ENCODE results near the gene ZNRF1.
"Not testable (repeated sequence)": the region's sequence is repeated elsewhere in the genome, so short reads cannot be mapped to it uniquely, and the experiment has no call there.

ZNRF1 gene

DNA sequence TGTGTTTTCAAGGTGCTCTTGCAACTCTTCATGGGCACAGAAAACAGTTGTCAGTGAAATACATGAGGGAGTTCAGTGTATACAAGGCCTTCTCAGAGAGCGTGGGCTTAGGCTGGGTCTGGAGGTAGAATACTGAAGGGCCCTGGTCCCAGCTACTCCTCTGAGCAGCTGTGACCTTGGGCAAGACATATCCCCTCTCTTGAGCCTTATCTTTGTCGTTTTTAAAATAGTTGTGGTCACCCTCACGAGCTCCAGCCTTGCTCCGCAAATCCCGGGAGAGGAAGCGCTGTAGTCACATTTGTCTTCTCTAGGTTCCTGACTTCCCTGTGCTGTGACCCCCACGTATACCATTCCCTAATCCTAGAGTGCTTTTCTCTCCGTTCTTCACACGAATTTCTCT is 3.6 kb downstream of the ZNRF1 start:
- DNase-seq (ENCODE audit: low read depth) = no peak

DNA sequence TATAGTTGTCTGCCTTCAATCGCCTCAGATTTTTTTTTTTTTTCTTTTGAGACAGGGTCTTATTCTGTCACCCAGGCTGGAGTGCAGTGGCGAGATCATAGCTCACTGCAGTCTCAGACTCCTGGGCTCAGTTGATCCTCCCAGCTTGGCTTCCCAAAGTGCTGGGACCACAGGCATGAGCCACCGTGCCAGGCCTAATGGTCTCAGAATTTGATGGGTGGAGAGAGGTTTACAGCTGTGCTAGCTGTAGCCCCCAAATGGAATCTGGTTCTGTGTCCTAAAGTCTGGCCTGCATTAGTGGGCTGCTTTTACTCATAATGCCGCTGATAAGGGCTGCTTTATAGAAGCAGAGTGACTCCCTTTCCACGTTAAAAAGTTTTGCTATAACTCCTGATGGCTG is 5.1 kb downstream of the ZNRF1 start:
- no peak for DNase-seq (ENCODE audit: low read depth)

DNA sequence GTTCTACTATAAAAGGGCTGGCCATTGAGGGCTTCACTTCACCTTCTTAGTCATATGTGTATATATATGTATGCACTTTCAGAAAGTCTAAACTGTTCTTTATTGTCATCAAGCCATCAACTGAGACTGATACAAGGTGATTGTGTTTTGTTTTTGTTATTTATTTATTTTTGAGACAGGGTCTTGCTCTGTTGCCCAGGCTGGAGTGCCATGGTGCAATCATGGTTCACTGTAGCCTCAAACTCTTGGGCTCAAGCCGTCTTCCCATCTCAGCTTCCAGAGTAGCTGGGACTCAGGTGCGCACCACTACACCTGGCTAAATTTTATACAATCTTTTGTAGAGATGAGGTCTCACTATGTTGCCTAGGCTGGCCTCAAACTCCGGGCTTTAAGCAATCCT is 5.6 kb downstream of the ZNRF1 start:
- DNase-seq (ENCODE audit: low read depth) = no peak

GRCh38 chr16:75005697-75006096 is 6.9 kb downstream of the ZNRF1 start:
- DNase-seq (ENCODE audit: low read depth) = no peak

- DNase-seq (ENCODE audit: low read depth) = no peak
These were observed 8.6 kb downstream of the ZNRF1 start for GRCh38 chr16:75007443-75007842.

DNA sequence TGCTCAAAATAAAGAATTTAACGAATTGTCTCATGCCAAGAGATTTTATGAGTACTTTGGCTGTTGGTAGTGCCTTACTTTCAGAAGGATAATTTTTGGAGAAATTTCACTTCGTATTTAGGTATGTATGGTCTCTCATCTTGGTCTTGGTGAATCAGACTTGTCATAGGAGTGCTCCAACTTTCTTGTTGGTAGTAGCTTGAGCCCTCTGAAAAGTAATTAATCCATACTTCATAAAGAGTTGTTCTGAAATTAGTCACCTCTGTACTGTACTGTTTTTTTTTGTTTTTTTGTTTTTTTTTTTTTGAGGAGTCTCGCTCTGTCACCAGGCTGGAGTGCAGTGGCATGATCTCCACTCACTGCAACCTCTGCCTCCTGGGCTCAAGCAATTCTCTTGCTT is 11.6 kb downstream of the ZNRF1 start:
- DNase-seq (ENCODE audit: low read depth) = no peak

GRCh38 chr16:75011634-75012307 is 12.9 kb downstream of the ZNRF1 start:
- DNase-seq (ENCODE audit: low read depth) = no peak

DNA sequence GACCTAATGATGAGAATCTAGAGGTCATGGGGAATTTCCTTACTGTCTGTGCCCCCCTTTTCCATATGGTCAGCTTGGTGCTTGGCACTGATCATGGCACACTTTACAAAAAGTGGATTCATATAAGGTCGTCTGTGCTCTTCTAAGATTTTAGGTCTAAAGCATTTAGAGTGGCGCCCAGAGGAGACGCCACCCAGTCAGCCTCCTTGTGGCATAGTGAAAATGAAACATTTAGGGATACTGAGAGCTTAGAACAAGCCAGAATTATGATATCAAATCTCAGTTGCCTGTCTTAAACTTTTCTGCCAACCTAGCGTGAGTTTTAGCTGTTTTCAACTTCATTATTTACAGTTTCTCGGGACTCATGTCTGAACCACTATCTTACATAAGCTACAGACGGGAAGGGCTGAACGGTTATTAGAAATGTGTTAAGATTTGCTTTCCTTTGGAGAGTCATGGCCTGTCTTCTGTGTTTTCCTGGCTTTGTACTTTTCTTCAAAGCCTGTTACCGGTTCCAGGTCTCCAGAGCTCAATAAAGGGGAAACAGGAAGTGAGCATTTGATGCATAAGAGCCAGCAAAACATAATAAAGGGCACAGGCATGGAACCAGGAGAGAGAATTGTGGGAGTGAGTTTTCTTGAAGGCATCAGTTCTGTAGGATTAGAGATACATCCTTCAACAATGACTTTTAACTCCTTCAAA is 13.7 kb downstream of the ZNRF1 start:
- DNase-seq (ENCODE audit: low read depth) = no peak

- not testable (repeated sequence) for DNase-seq (ENCODE audit: low read depth)
These were observed 14.3 kb downstream of the ZNRF1 start for GRCh38 chr16:75013123-75013522.

DNA sequence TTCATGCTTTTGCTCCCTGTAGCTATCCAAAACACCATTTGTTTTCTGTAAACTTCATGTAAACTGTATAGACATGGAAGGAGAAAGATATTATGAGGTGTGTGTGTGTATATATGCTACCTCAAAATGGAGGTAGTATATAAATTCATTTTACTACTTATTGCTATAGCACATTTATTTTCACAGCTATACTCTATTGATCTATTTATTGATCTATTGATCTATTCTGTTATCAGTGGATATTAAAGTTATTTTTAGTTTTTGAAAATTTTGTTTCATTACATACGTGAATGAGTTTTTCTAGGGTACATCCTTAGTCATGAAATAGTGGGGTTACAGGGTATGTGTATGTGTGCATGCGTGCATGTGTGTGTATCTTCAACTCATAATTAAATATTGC is 15.5 kb downstream of the ZNRF1 start:
- no peak for DNase-seq (ENCODE audit: low read depth)

DNA sequence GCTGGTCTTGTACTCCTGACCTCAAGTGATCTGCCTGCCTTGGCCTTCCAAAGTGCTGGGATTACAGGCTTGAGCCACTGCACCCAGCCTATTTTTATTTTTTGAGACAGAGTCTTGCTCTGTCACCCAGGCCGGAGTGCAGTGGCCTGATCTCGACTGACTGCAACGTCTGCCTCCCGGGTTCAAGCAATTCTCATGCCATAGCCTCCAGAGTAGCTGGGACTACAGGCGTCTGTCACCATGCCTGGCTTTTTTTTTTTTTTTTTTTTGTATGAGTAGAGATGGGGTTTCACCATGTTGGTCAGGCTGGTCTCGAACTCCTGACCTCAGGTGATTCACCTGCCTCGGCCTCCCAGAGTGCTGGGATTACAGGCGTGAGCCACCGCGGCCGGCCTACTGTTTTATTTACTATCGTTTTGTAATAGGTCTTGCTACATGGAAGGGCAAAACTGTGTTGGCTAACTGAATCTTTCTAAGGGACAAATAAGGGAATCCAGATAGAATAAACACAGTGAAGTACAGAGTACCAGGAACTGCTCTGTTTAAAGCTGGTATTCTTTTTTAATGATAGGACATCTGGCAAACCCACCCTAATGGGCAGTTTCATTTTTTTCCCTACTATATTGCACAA is 17.7 kb downstream of the ZNRF1 start:
- not testable (repeated sequence) for DNase-seq (ENCODE audit: low read depth)

DNA sequence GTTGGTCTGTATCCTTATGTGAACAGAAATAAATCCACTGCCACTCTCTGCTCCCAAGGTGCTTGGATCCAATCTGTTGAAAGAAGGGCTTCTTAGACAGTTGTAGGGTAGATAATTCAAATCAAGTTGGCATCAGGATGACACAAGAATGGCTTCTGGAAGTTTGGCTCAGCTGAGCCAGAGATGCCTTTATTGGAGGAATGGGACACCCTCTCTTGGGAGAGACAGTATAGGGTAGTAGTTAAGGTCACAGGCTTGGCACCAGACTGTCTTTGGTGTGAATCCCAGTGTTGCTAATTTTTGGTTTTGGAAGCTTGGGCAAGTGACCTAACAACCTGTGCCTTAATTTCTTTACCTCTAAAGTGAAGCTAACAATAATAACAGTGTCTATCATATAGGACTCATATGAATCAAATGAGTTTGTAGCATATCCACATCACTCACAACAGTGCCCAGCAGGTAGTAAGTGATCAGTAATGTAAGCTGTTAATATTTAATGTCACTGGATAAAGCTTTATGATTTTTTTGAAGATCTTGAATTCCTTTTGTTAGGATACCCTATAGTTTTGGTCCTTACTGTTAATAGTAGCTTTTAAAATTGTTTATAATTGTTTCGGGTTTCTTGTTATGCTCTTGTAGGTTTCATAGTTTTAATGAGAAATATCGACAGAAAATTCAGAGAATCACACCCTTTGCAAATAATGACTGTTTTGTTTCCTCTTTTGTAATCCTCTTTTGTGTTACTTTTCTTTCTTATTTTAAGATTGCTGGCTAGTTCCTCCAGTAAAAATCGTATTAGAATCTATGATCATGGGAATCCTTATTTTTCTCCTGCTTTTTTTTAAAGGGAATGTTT is 19.1 kb downstream of the ZNRF1 start:
- DNase-seq (ENCODE audit: low read depth) = no peak

DNA sequence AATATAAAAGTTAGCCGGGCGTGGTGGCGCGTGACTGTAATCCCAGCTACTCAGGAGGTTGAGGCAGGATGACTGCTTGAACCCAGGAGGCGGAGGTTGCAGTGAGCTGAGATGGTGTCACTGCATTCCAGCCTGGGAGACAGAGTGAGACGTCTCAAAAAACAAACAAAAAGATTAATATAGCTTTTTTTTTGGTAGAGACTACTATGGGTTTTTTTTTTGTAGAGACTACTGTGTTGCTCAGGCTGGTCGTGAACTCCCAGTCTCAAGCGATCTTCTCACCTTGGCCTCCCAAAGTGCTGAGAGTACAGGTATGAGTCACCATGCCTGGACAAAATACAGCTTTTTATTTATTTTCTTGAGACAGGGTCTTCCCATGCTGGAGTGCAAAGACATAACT is 20.2 kb downstream of the ZNRF1 start:
- DNase-seq (ENCODE audit: low read depth) = no peak

GRCh38 chr16:75019586-75019985 is 20.8 kb downstream of the ZNRF1 start:
- DNase-seq (ENCODE audit: low read depth) = no peak

GRCh38 chr16:75021410-75021809 is 22.6 kb downstream of the ZNRF1 start:
- DNase-seq (ENCODE audit: low read depth) = no peak

DNA sequence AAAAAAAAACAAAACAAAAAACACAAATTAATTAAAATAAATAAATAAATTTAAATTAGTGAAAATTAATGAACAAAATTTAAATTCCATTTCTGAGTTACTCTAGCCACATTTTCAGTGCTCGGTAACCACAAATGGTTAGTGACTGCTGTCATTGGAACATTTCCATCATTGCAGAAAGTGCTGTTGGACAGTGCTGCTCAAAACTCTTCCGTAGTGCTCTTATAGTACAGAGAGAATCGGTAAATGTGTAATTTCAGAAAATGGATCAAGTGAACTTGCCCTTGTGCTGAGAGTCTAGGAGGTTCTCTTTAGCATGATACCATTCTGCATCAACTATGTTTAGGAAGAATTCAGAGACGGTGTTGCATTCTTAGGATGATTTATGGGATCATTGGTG is 23.7 kb downstream of the ZNRF1 start:
- no peak for DNase-seq (ENCODE audit: low read depth)

DNA sequence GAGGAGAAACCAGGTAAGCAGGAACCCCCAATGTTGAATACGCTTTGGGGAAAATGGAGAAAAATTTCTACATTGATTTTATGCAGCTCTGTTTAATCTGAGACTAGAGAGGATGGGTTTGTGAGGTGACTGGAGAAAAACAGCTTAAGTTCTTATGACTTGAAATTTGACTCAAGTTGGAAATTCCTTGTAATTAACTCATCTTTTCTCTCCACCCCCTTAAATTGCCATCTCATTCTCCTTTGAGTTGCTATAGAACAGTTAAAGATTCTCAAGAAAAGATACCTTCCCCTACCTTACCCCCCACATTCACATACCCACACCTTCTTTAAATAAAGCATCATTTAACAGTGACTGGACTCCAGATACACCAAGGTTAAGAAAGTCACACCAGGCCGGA is 24.2 kb downstream of the ZNRF1 start:
- DNase-seq (ENCODE audit: low read depth) = no peak

DNA sequence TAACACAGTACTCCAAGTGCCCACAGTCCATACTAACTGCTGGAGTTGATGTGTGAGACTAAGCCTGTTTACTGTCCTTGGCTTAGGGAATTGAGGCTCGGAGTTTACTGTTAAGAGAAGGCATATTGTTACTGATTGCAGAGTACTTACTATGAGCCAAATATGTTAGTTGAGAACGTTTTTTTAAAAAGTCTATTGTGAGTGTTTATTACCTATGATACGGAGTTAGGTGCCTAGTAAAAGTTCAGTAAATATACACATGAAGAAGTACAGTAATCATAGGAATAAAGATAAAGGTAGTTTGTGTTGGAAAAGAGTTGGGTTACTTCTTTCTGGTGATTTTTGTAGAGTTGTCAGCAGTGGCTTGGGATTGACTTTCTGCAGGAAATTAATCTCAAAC is 25.4 kb downstream of the ZNRF1 start:
- DNase-seq (ENCODE audit: low read depth) = no peak

DNA sequence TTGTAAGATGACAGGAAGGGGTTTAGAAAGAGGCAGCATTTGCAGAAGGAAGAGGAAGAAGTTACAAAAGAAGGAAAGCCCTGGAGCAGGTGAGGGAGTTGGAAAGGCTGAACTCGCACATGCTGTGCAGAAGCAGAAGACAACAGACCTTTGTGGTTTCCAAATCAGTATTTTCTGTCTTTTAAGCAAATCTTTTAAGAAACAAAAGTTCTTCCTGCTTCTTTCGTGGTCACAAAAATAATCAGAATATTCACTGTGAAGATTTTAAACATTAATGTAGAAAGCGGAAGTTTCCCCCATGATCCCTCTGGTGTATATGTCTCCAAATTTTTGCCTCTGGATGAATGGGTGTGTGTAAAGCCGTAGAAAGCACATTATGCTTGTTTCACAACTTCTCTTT is 25.8 kb downstream of the ZNRF1 start:
- no peak for DNase-seq (ENCODE audit: low read depth)

- no peak for DNase-seq (ENCODE audit: low read depth)
These were observed 26.9 kb downstream of the ZNRF1 start for GRCh38 chr16:75025761-75026160.

DNA sequence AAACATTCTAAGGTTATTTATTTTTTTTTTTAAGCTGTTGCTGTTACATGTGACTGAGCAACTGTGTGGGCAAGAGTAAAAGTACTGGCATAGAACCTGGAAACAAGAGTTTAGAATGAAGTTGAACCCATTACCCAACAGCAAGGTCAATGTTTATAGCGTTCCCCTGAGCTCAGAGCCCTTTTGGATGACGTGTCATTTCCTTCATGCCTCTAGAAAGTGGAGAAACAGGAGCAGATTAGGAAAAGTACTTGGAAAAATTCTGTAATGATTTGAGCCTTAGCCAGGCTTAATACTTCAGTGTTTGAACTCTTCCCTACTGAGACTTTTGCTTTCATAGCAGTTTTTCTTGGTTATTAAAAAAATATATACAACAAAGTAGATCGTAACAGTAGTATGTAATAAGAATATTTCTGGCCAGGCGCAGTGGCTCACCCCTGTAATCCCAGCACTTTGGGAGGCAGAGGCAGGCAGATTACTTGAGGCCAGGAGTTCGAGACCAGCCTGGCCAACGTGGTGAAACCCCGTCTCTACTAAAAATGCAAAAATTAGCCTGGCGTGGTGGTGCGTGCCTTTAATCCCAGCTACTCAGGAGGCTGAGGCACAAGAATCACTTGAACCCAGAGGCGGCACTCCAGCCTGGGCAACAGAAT is 27.5 kb downstream of the ZNRF1 start:
- DNase-seq (ENCODE audit: low read depth) = not testable (repeated sequence)

DNA sequence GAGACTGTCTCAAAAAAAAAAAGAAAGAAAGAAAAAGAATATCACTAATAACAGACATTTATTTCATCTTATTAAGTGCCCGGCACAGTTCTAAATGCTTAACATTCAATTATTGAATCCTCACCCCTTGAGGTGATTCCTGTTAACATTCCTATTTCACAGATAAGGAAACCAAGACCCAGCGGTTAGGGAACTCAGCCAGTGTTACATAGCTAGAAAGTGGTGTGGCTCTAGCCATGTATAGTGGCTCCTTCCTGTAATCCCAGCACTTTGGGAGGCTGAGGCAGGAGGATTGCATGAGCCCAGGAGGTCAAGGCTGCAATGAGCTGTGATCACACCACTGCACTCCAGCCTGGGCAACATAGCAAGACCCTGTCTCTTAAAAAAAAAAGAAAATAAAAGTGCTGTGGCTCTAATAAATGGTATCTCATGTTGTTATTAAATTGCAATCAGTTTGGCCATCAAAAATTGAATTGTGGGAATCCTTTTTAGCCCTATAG is 28.1 kb downstream of the ZNRF1 start:
- no peak for DNase-seq (ENCODE audit: low read depth)

Data from activated T-cell treated with anti-CD3 and anti-CD28 coated beads for 1 hour (primary cell).